Activated T-helper 9 cell treated with anti-CD3 and anti-CD28 coated beads, Interleukin-2, amount 50 U/mL, for 16 hours (primary cell): Measurements from ENCODE around the gene ARID4A.
"Not testable (repeated sequence)": the region's sequence is repeated elsewhere in the genome, so short reads cannot be mapped to it uniquely, and the experiment has no call there.

Experiments used
- DNase-seq: peaks from one replicate; pipeline ENCODE4 v3.0.0-alpha.2; 2020; ENCODE audit warnings: low read depth

The ARID4A gene

DNA sequence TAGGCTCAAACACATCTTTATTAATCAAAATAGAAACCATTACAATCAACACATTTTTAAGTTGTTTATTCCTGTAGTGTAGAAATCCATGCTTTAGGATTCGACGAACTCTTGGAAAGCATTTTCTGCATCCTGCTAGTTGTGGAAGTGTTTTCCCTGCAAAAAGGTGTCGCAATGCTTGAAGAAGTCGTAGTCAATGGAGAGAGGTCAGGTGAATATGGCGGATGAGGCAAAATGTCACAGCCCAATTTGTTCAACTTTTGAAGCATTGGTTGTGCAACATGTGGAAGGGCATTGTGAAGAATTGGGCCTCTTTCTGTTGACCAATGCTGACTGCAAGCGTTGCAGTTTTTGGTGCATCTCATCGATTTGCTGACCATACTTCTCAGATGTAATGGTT lies 4.2 kb upstream of the ARID4A start:
- no peak for DNase-seq

DNA sequence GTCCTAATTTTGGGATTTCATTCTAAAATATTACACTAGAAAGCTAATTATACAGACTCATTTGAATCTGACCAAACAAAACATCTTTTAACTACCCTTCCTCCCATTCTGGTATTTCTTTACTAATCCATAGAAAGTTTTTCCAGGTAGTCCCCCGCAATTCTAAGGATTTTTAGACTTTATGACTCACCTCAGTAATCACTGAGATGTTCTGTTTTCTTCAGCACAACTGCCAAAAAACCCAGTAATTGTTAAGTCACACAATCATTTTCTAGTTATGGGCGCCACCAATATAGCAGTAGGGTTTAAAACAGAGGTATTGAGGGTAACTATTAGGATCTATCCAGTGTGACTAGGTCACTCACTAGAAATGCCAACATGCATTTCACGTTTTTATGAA lies 1.6 kb upstream of the ARID4A start:
- no peak for DNase-seq

DNA sequence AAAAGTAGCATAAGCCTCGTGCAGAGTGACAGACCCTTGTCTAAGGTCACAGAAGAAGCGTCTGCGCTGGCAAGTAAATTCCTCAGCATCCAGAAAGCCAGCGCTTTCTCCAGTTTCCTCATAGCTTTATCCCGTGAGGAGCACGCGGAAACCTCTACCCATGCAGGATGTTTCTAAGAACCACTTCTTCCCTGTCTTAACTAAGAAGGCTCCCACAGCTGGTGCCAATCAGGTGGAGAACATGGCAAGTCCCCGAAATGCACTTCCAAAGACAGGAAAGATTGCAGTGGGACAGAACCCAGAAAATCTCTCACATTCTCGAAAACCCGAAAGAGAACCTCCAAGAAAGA lies 968 bp upstream of the ARID4A start:
- no peak for DNase-seq

DNA sequence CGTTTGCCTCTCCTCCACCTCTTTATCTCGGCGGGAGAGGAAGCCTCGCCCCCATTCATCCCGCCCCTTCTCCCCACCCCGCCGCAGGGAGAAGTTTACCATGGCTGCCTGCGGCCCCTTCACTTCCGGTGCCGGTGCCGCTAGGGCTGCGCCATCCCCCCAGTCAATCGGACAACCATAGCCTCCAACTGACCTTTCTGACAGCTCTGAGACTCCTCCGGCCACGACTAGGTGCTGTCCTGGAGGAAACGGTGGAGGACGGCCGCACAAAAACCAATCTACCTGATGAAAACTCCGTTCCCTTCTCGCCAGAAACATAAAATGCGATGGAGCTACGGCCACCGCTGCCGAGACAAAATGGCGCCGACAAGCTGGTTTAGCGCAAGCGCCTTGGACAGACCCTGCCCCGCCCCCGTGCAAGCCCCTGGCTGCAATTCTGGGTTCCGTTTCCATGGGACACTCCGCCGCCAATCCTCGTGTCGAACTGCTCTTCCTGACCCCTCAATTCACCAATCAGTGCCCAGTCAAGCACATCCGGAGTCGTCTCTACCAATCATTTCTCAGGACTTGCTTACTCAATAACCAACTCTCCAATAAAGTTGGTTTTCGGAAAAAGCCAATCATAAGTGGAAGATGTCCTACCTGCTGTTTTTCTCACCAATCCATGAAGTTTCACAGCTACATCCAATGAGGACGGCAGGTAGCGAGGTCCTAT lies 436 bp upstream of the ARID4A start:
- peak; percentile 97 for DNase-seq

DNA sequence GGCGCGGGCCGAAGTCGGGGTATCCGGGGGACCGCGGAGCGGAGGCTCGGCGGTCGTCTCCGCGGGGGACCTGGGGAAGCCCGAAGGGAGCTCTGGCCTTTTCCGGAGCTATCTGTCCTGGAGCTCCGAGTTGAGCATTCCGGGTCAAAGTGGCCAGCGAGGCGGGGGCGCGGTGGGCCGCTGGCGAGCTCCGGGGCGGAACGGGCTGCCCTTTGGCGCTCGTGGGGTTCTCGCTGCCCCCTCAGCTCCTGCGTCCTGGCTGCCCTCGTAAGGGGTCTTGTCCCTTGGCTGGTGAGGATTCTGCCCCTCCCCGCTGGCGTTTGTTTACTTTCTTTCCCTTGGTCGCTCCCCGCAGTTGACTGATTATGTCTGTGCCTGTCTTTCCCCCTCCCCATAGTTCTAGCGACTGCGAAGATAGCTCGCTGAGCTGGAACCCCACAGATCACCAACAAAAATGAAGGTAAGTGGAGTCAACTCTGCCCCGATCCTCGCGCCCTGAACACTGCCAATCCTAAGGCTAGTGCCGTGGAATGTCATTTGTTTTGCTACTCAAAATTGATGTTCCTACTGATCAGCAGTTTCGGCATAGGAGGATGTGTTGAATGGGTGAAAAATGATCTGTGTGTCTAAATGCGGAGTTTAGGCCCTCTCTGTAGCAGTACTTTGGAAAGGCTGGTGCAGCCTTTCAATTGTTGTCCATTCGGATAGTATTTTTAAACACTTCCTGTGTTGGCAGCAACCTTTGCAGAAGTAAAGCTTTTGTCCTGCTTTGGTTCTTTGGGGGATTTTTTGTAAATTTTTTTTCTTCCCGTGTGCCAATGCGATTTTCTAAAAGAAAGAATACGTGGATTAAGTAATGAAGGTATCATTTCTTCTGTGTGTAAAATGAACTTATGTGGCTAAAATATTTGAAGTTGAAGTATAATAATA lies 1.3 kb downstream of the ARID4A start:
- DNase-seq: no peak

DNA sequence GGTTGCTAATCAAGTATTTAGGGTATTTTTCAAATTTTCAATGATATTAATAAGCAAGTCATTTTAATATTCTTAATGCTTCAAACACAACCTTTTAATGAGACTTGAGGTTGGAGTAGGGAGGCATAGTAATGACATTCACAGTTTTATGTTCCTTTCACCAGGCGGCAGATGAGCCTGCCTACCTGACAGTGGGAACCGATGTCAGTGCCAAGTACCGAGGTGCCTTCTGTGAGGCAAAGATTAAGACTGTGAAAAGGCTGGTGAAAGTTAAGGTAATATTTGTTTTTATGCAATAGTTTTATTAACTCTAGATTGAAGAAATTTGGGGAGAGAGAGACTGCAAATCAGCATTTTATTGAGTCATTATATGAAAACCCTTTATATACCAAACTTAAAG lies 3.1 kb downstream of the ARID4A start:
- no peak for DNase-seq

DNA sequence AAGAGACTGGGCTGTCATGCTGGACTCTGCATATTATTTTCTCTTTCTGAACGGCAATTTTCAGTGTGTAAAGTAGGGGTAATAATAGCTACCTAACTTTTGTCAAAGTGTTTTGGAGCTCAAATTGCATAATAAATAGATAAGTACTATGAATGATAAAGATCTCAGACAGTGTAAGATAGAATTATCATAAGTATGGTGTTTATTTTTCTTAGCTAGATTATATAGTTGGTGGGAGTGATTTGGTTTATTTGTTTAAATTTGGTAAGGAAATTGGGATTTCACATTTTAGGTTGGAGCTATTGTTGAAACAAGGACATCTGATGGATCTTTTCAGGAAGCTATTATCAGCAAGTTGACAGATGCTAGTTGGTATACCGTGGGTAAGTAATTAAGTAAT lies 7.4 kb downstream of the ARID4A start:
- DNase-seq: no peak

DNA sequence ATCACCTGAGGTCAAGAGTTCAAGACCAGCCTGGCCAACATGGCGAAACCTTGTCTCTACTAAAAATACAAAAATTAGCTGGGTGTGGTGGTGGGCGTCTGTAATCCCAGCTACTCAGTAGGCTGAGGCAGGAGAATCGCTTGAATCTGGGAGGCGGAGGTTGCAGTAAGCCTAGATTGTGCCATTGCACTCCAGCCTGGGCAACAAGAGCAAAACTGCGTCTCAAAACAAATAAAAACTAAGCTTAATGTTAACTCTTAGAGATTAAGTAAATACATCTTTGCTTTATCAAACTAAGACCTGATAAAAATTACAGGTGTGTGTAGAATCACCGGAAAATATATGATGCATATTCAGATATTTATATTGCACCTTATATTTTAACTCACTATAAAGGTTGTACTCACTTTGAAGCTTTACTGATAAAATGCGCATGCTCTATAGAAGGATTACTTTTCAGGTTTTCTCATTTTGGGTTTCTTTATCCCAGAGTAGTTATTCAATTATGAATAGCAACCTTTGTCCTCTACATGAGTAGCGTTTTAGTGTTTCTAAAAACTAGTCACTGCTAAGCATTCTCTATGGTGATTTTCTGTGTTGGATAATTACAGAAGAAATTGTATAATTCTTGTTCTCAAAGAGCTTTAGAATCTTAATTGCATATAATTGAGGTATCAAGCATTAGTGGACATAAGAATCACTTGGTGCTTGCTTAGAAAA lies 9.4 kb downstream of the ARID4A start:
- DNase-seq: no peak

DNA sequence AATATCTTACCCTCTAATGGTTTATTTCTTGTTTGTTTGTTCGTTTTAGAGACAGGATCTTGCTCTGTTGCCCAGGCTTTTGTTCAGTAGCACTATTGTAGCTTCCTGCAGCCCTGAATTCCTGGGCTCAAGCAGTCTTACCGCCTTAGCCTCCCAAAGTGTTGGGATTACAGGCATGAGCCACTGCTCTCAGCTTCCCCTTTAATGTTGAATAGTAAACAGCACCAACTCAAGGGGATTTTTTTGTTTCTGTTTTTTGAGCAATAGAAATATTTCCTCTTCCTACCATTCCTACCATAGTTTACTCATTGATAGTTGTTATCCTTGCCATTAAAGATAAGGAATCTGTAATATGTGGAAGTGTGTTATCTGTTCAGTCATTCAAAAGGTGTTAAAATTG lies 10.7 kb downstream of the ARID4A start:
- no peak for DNase-seq

DNA sequence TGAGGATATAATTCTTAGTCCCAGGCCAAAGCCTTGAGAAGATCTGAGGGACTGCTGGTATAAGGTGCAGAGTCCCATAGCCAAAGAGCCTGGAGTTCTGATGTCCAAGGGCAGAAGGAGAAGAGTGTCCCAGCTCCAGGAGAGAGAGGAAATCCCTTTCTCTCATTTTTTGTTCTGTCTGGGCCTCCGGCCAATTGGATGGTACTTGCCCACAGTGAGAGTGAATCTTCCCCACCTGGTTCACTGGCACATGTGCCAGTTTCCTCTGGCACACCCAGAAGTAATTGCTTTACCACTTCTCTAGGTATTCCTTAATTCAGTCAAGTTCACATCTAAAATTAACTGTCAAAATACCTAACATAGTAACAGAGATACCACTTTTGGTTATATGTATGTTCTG lies 15.3 kb downstream of the ARID4A start:
- no peak for DNase-seq

DNA sequence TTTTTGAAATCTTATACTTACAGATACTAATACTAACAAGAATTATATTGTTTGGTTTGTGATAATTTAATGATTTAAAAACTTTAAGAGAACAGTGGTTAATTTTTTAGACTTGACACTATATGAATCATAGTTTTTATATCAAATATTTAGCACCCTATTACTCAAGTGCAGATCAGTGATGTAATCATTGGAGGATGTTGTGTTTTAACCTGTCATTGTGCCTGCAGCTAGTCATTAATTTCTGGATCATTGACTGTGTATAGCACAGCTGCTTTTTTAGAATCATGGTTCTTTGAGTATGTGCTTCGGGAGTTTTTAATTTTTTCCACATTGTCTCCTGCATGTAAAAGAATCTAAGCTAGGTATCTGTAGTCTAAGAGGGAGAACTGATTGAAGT lies 17.3 kb downstream of the ARID4A start:
- no peak for DNase-seq

DNA sequence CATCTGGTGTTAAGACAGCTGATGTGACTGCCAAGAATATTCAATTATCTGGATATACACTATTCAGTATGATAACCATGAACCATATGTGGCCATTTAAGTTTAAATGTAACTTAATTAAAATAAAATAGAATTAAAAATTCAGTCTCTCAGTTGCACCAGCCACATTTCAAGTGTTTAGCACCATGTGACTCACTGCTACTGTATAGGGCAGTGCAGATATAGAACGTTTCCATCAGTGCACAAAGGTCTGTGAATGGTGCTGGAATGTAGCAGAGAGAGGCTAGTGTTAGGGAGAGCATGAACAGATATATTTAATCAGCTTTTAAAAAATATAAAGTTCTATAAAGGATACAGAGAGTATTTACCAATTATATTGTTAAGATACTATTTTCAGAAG lies 28.7 kb downstream of the ARID4A start:
- no peak for DNase-seq

DNA sequence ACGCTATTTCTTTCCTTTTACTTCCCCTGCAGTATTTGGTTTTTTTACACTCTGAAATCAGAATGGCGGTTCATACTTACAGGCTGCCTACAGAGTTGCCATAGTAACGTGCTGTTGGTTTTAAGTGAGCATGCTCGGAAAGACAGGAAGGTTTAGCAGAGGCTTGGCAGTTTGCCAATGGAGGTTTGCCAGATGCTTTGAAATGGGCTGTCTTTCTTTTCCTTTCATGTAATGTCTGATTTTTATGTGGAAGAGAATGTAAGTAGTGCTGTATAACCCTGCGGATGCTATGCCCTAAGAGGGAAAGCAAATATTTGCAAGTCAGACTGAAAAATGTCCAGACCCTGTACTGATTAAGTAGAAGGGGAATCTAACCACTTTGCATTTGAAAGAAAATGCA lies 32.8 kb downstream of the ARID4A start:
- DNase-seq: peak; percentile 66

DNA sequence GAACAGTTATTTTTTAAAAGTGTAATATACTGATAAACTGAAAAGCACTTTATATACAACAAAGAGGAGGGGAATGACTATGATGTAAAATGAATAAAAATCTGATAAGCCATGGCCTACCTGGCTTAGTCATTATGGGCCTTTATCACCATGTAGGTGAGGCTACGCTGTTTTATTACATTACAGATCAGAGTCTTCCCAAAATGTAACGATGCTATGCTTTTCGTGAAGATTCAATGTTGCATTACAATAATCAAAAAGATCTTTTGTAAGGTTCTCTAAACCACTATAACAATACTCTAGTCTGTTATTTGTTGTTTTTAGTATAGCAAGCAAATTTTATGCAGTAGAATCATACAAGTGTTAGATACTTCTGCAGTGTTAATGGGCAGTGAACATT lies 34.2 kb downstream of the ARID4A start:
- DNase-seq: no peak

DNA sequence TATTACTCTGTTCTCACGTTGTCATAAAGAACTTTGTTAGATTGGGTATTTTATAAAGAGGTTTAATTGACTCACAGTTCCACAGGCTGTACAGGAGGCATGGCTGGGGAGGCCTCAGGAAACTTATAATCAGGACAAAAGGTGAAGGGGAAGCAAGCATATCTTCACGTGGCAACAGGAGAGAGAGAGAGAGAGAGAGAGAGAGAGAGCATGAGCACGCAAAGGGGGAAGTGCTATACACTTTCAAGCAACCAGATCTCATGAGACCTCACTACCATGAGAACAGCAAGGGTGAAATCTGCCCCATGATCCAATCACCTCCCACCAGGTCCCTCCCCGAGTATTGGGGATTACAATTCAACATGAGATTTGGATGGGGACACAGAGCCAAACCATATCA lies 41.3 kb downstream of the ARID4A start:
- DNase-seq: not testable (repeated sequence)

DNA sequence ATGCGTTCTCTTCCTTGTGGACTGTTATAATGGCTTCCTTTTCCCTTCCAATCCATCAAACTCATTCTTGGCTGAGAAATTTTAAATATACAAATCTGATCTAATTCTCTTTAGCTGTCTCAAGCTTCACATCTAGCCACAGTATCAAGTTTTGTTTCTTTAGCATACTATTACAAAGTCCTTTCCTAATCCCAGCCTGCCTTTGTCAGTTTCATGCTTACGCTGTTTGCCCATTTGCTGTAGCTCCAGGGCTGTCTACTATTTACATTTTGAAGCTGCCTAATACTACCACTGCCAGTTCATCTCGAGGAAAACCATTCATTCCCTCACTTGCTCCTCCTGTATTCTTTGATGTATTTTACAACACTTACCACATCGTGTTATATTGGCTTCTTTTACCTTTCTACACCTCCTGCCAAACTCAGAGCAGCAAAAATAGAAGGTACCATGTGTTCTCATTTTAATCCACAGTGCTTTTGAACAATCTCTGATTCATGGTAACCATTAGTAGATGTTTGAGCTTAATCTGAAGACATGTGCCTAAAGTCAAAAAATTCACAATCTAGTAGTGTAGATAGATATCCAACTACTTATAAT lies 42.9 kb downstream of the ARID4A start:
- no peak for DNase-seq

DNA sequence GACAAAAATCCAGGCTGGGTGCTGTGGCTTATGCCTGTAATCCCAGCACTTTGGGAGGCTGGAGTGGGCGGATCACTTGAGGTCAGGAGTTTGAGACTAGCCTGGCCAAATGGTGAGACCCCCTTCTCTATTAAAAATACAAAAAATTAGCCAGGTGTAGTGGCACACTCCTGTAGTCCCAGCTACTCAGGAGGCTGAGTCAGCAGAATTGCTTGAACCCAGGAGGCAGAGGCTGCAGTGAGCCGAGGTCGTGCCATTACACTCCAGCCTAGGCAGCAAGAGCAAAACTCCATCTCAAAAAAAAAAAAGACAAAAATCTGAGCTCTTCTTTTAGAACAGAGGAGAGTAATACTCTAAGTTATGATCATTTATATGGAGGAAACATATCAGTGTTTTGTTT lies 45.2 kb downstream of the ARID4A start:
- not testable (repeated sequence) for DNase-seq

DNA sequence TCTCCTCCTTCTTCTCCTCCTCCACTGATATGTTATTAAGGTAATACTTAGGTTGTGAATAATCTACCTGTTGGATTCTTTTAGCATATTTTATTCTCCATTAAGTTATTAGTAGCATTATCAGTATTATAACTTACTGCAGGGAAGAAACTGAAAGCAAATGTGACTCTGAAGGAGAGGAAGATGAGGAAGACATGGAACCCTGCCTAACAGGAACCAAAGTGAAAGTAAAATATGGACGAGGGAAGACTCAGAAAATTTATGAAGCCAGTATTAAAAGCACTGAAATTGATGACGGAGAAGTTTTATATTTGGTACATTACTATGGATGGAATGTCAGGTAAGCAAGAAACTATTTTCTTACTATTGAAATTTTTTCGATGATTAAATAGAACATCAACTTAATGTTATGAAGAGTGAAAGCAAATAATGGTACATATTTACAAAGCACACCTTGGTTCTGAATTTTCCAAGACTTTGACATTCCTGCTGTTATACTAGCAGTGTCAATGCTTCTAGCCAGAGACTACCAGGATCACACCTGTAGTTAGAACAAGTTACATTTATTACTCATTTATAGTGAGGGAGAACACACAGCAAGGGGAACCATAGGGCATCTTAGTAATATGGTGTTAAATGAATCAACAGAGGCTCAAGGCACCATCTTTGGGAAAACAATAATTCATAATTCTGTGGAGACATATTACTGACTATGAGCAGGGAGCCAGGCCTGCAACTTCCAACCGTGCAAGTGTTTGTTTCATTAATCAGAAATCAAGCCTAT lies 55.4 kb downstream of the ARID4A start:
- no peak for DNase-seq

DNA sequence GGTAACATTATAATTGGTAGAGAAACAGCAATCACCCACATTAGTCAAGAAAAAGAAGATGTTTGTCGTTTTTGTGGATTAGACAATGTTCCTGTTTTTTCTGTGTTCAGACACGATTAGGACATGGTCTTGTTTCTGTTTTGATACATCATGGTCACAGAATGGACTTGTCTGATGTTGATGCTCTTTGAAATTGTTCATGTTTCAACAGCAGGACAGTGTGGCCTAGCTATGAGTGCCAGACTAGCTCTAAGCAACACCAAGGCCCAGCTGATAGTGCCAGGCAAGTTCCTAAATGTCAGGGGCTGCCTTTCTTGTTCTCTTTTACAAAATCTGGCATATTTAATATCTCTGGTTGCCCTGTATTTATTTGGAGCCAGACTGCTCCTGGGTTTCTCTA lies 56.5 kb downstream of the ARID4A start:
- no peak for DNase-seq

DNA sequence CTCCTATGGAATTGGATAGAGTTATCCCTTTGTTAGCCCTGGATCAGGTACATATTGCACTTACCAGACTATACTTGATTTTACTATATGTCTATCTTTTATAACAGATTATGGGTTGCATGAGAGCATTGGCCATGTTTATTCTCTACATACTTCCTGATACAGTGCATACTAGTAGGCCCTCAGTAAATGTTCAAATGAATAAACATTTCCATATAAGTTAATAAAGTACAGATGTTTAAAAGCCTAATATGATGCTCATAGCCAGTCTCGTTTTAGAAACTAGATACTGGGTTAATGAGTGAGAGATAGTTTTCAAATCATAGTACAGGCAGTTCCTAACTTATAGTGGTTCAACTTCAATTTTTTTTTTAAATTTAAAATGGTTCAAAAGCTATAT lies 57.9 kb downstream of the ARID4A start:
- no peak for DNase-seq

DNA sequence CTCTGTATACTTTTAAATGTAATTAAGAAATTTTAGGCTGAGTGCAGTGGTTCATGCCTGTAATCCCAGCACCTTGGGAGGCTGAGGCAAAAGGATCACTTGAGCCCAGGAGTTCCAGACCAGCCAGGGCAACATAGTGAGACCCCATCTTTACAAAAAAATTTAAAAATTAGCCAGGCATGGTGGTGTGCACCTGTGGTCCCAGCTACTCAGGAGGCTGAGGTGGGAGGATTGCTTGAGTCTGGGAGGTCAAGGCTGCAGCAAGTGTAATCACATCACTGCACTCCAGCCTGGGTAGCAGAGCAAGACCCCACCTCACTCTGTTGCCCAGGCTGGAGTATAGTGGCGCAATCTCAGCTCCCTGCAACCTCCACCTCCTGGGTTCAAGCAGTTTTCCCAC lies 63.9 kb downstream of the ARID4A start:
- not testable (repeated sequence) for DNase-seq
